ENCODE measurements around the gene TTLL13.

DNA sequence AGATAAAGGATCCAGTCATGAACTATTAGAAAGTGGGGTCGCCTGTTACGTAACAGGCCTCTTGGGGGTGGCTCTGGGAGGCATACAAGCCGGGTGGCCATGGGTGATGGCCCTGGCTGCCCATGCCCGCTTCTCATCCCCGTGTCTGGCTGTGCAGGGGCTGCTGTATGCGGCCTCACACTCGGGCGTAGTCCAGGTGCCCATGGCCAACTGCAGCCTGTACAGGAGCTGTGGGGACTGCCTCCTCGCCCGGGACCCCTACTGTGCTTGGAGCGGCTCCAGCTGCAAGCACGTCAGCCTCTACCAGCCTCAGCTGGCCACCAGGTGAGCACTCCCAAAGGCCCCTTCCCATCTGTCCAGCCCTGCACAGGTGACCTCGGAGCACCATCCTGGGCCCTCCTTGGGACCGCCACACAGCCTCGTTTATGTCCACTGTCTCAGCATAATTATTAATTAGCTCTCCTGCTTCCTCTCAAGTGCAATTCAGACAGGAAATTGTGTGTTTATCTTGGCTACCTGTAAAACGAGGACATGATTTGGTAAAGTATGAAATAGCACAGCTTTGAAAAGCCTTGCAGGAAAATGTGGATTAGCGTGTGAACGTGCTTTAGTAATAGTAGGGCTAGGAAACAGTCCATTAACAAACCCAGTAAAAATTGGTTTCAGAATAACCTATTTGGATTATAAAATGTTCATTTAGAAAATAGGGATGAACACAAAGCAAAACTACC lies 23.7 kb upstream of the TTLL13 start:
- no peak for TF ChIP-seq POLR2A (IDR thresholded peaks at IDR 0.05; ENCODE audit: low read length)
- no peak for TF ChIP-seq GATA1 (IDR thresholded peaks at IDR 0.05; ENCODE audit: low read depth, low read length)

Data from erythroblast (primary cell).